Smooth muscle cell of the umbilical artery (primary cell): ENCODE results near the gene OR7A17. TPM values are rescaled to one million over a fixed set of nuclear protein-coding genes. Genes with fewer than 3 reads are reported as not detected.

Experiments
- total RNA-seq: library from RNA; depleted of rRNA; stranded (reverse); fragments of >200 nt; gene quantifications from 2 replicates; pipeline ENCODE4 v1.2.3, GENCODE V29; 2014

OR7A17 gene
- not detected in 2 replicates for total RNA-seq

GRCh38 chr19:14886032-14886431, at the start of gene OR7A17:
Gene OR7A17, minus strand, starts transcription at chr19:14886132. Its CDS starts 4,777 bp downstream, at chr19:14881355.

GRCh38 chr19:14848822-14849221, 37.1 kb downstream of the OR7A17 start, which contains the start of gene OR7A10:
Gene OR7A10, minus strand, starts transcription at chr19:14848922. Its CDS starts 7,045 bp downstream, at chr19:14841877.

GRCh38 chr19:14835011-14835410, 50.9 kb downstream of the OR7A17 start, which contains the start of the genes OR7A5 and OR7C1:
Gene OR7A5, minus strand, starts transcription at chr19:14835185. Its CDS starts 6,944 bp downstream, at chr19:14828241.
Gene OR7C1, minus strand, starts transcription at chr19:14835185. Its CDS starts 35,049 bp downstream, at chr19:14800136.

Other genes starting within 250 kb of the OR7A17 start
- not detected in 2 replicates for gene ADGRE3, start 211.3 kb downstream of the OR7A17 start, total RNA-seq
- 20.2 and 41.9 TPM in 2 replicates for gene ZNF333, start 196.1 kb downstream of the OR7A17 start, total RNA-seq
- gene ADGRE2, start 107.6 kb downstream of the OR7A17 start, total RNA-seq, result under 0.01 and 0.32 TPM in 2 replicates
- not detected in 2 replicates for gene OR7A5, start 50.9 kb downstream of the OR7A17 start, total RNA-seq
- gene OR7C1, start 50.9 kb downstream of the OR7A17 start, total RNA-seq, result not detected in 2 replicates
- gene OR7A10, start 37.2 kb downstream of the OR7A17 start, total RNA-seq, result not detected in 2 replicates
- gene OR7C2, start 55.4 kb upstream of the OR7A17 start, total RNA-seq, result not detected in 2 replicates
- gene SLC1A6, start 93.7 kb upstream of the OR7A17 start, total RNA-seq, result not detected in 2 replicates
- gene CASP14, start 163.3 kb upstream of the OR7A17 start, total RNA-seq, result not detected in 2 replicates
- gene OR1I1, start 196.1 kb upstream of the OR7A17 start, total RNA-seq, result not detected in 2 replicates
- 26.1 and 44.0 TPM in 2 replicates for gene SYDE1, start 221.3 kb upstream of the OR7A17 start, total RNA-seq